Endothelial cell of umbilical vein (primary cell): Measurements from ENCODE around the gene EN2. TPM values are rescaled to one million over a fixed set of nuclear protein-coding genes. Genes with fewer than 3 reads are reported as not detected.

Experiments
- BruUV-seq: library from RNA; stranded (reverse); fragments of 400-500 nt; replicated peaks from 2 replicates; lab custom pipeline; 2021; lab: Mats Ljungman, UMichigan
- CTCF ChIA-PET: fragments of 300-600, 350-600 bp; sonication (Branson Sonifier 250); formaldehyde crosslinking; loops from one replicate; lab custom pipeline; 2021; ENCODE audit warnings: antibody characterized with exemption, inconsistent platforms; lab: Charles Lee
- POLR2A ChIA-PET: fragments of 300-600, 350-600 bp; sonication (Branson Sonifier 250); formaldehyde crosslinking; loops from one replicate; lab custom pipeline; 2021; ENCODE audit warnings: antibody characterized with exemption, inconsistent platforms; lab: Charles Lee
- DNase-seq: peaks from one replicate; pipeline ENCODE4 v3.0.0-alpha.2; 2011; ENCODE audit warnings: low read depth, low spot score
- FAIRE-seq: peaks from 2 replicates; lab custom pipeline; 2011; peaks lifted over from hg19 to GRCh38; lab: Jason Lieb, UNC
- H2AFZ ChIP-seq: 2 replicates; pipeline ENCODE4 v1.6.0; 2012; ENCODE audit warnings: low read depth, low read length, control low read depth, inconsistent platforms
- H3K27ac ChIP-seq: 2 replicates; pipeline ENCODE4 v1.5.1; 2011; ENCODE audit warnings: low read depth, mild to moderate bottlenecking, control low read depth, low read length, moderate library complexity; ENCODE audit not compliant: insufficient read depth
- H3K27me3 ChIP-seq, 2 experiments: 2 replicates each; pipeline versions ENCODE4 v1.6.0 to v1.6.1; 2011; ENCODE audit warnings: low read length in 2 of 2, mixed read lengths in 1 of 2; ENCODE audit not compliant: control insufficient read depth in 2 of 2, insufficient read depth in 2 of 2
- H3K36me3 ChIP-seq, 2 experiments: 2 replicates in 1 of 2; 3 replicates in 1 of 2; pipeline ENCODE4 v1.5.1; 2011; ENCODE audit warnings: low read length in 2 of 2, mild to moderate bottlenecking in 1 of 2, moderate library complexity in 1 of 2; ENCODE audit not compliant: control insufficient read depth in 2 of 2, insufficient read depth in 2 of 2; ENCODE audit errors: extremely low read depth in 1 of 2
- H3K4me1 ChIP-seq: 3 replicates; pipeline ENCODE4 v1.5.1; 2011; ENCODE audit warnings: mild to moderate bottlenecking, low read length; ENCODE audit not compliant: control insufficient read depth, insufficient read depth; ENCODE audit errors: extremely low read depth
- H3K4me2 ChIP-seq: 2 replicates; pipeline ENCODE4 v1.6.1; 2011; ENCODE audit warnings: low read length, control low read depth, mixed read lengths; ENCODE audit not compliant: insufficient read depth
- H3K4me3 ChIP-seq, 3 experiments: fragments of 200-600 bp in 1 of 3; sonication (generic), shearing (Covaris generic) in 1 of 3; replicated peaks in 1 of 3; 2 replicates each; pipeline ENCODE4 v1.5.1; 2011 to 2016; ENCODE audit warnings: control low read depth in 3 of 3, low read length in 3 of 3, mild to moderate bottlenecking in 2 of 3, inconsistent platforms in 1 of 3, low read depth in 1 of 3, moderate library complexity in 1 of 3; ENCODE audit not compliant: insufficient read depth in 1 of 3
- H3K79me2 ChIP-seq: 2 replicates; pipeline ENCODE4 v1.6.0; 2012; ENCODE audit warnings: low read length, inconsistent platforms; ENCODE audit not compliant: control insufficient read depth, insufficient read depth
- H3K9ac ChIP-seq: replicated peaks from 2 replicates; pipeline ENCODE3; 2011; ENCODE audit warnings: low read length, control low read depth; ENCODE audit not compliant: insufficient read depth; ENCODE audit errors: extremely low read depth
- H3K9me1 ChIP-seq: replicated peaks from 3 replicates; pipeline ENCODE4 v1.6.0; 2011; ENCODE audit warnings: mild to moderate bottlenecking, low read length; ENCODE audit not compliant: control insufficient read depth, insufficient read depth; ENCODE audit errors: extremely low read depth
- H3K9me3 ChIP-seq: replicated peaks from 2 replicates; pipeline ENCODE4 v1.5.1; 2012; ENCODE audit warnings: low read length, inconsistent platforms; ENCODE audit not compliant: control insufficient read depth, insufficient read depth
- H4K20me1 ChIP-seq: replicated peaks from 2 replicates; pipeline ENCODE3; 2011; ENCODE audit warnings: mild to moderate bottlenecking, low read length; ENCODE audit not compliant: control insufficient read depth, insufficient read depth; ENCODE audit errors: extremely low read depth
- CTCF ChIP-seq, 2 donors: IDR thresholded peaks; 1 replicate in 1 of 2; 2 replicates in 1 of 2; pipeline ENCODE4 v1.5.1; 2011; ENCODE audit warnings: low read length in 2 of 2, mild to moderate bottlenecking in 2 of 2, moderate library complexity in 2 of 2, control low read depth in 1 of 2, inconsistent platforms in 1 of 2, low read depth in 1 of 2; ENCODE audit not compliant: insufficient read depth in 1 of 2; ENCODE audit errors: extremely low read depth in 1 of 2
- EZH2 ChIP-seq: IDR thresholded peaks from 2 replicates; pipeline ENCODE4 v1.6.1; 2012; ENCODE audit warnings: borderline replicate concordance, low read depth, mild to moderate bottlenecking, moderate library complexity, low read length, inconsistent platforms; ENCODE audit not compliant: severe bottlenecking
- FOS ChIP-seq: IDR thresholded peaks from 2 replicates; pipeline ENCODE4 v1.6.1; 2011; ENCODE audit warnings: mild to moderate bottlenecking, low read length, moderate library complexity, borderline replicate concordance; ENCODE audit not compliant: insufficient read depth
- GATA2 ChIP-seq: IDR thresholded peaks from 2 replicates; pipeline ENCODE4 v1.7.0; 2011; ENCODE audit warnings: low read depth, mild to moderate bottlenecking, moderate library complexity, mixed read lengths, low read length; ENCODE audit not compliant: insufficient read length, insufficient read depth
- JUN ChIP-seq: IDR thresholded peaks from 2 replicates; pipeline ENCODE4 v1.6.1; 2011; ENCODE audit warnings: borderline replicate concordance, low read depth; ENCODE audit not compliant: insufficient read length, insufficient read depth
- MAX ChIP-seq: IDR thresholded peaks from 2 replicates; pipeline ENCODE4 v1.6.1; 2011; ENCODE audit not compliant: insufficient read depth, insufficient read length
- MYC ChIP-seq: IDR thresholded peaks from one replicate; pipeline ENCODE4 v1.6.1; 2011; ENCODE audit warnings: mild to moderate bottlenecking, low read depth, low read length
- POLR2A ChIP-seq: IDR thresholded peaks from 2 replicates; pipeline ENCODE4 v1.6.1; 2012; ENCODE audit warnings: low read depth, mild to moderate bottlenecking, control low read depth, low read length
- POLR2AphosphoS5 ChIP-seq: IDR thresholded peaks from 2 replicates; pipeline ENCODE4 v1.6.1; 2012; ENCODE audit warnings: low read depth, mild to moderate bottlenecking, control low read depth, low read length, moderate library complexity; ENCODE audit not compliant: insufficient read depth
- dilution Hi-C: fragments of 300-500 bp; cut with MboI; formaldehyde crosslinking; loops from one replicate; pipeline ENCODE4 v1.15.0; 2019; ENCODE audit warnings: low sequenced_read_pairs; ENCODE audit not compliant: extremely low pct_ligation_motif_present
- intact Hi-C: fragments of 100-400 bp; cut with micrococcal nuclease; formaldehyde crosslinking; loops from one replicate; pipeline ENCODE4 v1.10.0; 2022
- polyA plus RNA-seq, 4 experiments: library from polyadenylated mRNA; depleted of rRNA in 3 of 4; stranded (reverse) in 3 of 4; unstranded in 1 of 4; fragments of >200 nt; gene quantifications; 2 replicates each; pipeline versions ENCODE4 v1.2.1 to v1.2.3, GENCODE V29; 2011 to 2012; ENCODE audit warnings: missing spikeins in 1 of 4
- total RNA-seq: library from RNA; stranded (reverse); gene quantifications from 2 replicates; pipeline ENCODE4 v1.2.3, GENCODE V29; 2021

The EN2 gene
- total and polyA plus RNA-seq, 2 donors (not counting 3 experiments of a cell fraction or from before 2014, with no cell fraction given): not detected

GRCh38 chr7:155438777-155439176, 19.2 kb upstream of the EN2 start:
- H3K9me3 ChIP-seq: no peaks in the 10 kb centered on the region
- no peak overlapping the region for H3K9ac ChIP-seq
- ChIA-PET CTCF (no interaction called here), POLR2A (no interaction called here)
- dilution Hi-C loops (no loop called here), intact Hi-C loops (no loop called here)
- no peaks in the 10 kb centered on the region for H3K9me1 ChIP-seq
- FAIRE-seq (no peak), DNase-seq (no peak)
- BruUV-seq: no TSS peak
- H3K36me3 ChIP-seq: no peaks in the 10 kb centered on the region
- no peaks in the 10 kb centered on the region for H3K79me2 ChIP-seq
- no peaks in the 10 kb centered on the region for H3K27me3 ChIP-seq
- no peak overlapping the region for H3K4me2 ChIP-seq
- no peaks in the 10 kb centered on the region for H4K20me1 ChIP-seq
- no peak overlapping the region for H3K4me3 ChIP-seq
- H2AFZ ChIP-seq: no peak overlapping the region
- no peak for TF ChIP-seq CTCF (IDR thresholded peaks at IDR 0.05; ENCODE audit: extremely low read depth in 1 of 2, insufficient read depth in 1 of 2, low read depth in 1 of 2, low read length in 2 of 2)
- no peak for TF ChIP-seq FOS
- TF ChIP-seq MYC: no peak
- no peaks in the 10 kb centered on the region for H3K4me1 ChIP-seq
- H3K27ac ChIP-seq: no peak overlapping the region

DNA sequence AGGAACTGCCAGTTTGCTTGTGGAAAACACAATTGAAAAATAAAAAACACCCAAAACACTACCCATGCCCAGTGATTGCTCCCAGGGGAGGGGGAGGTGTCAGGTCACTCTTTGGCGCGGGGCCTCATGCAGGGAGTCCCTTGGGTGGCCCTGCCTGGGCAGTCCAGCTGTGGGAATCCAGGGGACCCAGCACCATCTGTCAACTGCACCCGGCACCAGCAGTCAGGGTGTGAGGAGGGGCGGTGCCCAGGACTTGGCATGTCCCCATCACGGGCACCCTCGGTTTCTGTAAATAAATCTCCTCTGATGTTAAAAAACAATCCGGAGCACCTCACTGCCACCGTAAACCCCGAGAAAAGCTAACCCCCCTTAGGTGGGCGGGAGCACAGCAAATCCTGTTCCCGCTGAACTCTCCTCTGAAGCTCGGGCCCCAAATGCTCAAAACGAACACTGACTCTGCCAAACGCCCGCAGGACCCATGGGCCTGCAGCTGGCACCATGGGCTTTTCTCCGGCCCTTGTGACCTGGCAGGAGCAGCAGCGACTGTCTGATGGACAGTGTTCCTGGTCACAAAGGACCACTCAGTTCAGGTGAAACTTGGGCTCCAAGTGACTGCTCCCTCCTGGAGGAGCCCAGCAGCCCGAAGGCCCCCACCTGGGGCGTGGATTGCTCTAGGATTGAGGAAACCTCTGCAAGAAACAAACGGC, 18.5 kb upstream of the EN2 start:
- dilution Hi-C loops (no loop called here), intact Hi-C loops (no loop called here)
- Histone ChIP-seq H3K9me1 (no peaks in the 10 kb centered on the region), H3K4me3 (no peak overlapping the region), H3K9me3 (no peaks in the 10 kb centered on the region), H3K36me3 (no peaks in the 10 kb centered on the region), H3K4me1 (no peaks in the 10 kb centered on the region), H3K9ac (no peak overlapping the region), H4K20me1 (no peaks in the 10 kb centered on the region), H3K27me3 (no peaks in the 10 kb centered on the region), H3K79me2 (no peaks in the 10 kb centered on the region), H3K4me2 (no peak overlapping the region), H3K27ac (no peak overlapping the region), H2AFZ (no peak overlapping the region)
- no peak for TF ChIP-seq FOS
- TF ChIP-seq POLR2AphosphoS5: no peak
- no peak for TF ChIP-seq CTCF (IDR thresholded peaks at IDR 0.05; ENCODE audit: extremely low read depth in 1 of 2, insufficient read depth in 1 of 2, low read depth in 1 of 2, low read length in 2 of 2)
- no peak for TF ChIP-seq JUN
- TF ChIP-seq EZH2: no peak
- TF ChIP-seq GATA2: no peak
- TF ChIP-seq MAX: no peak
- no peak for TF ChIP-seq POLR2A
- no peak for TF ChIP-seq MYC
- ChIA-PET POLR2A (no interaction called here), CTCF (no interaction called here)
- no peak for FAIRE-seq
- DNase-seq: no peak
- no TSS peak for BruUV-seq
